ENCODE data around the gene CHAT.

Gene CHAT

DNA sequence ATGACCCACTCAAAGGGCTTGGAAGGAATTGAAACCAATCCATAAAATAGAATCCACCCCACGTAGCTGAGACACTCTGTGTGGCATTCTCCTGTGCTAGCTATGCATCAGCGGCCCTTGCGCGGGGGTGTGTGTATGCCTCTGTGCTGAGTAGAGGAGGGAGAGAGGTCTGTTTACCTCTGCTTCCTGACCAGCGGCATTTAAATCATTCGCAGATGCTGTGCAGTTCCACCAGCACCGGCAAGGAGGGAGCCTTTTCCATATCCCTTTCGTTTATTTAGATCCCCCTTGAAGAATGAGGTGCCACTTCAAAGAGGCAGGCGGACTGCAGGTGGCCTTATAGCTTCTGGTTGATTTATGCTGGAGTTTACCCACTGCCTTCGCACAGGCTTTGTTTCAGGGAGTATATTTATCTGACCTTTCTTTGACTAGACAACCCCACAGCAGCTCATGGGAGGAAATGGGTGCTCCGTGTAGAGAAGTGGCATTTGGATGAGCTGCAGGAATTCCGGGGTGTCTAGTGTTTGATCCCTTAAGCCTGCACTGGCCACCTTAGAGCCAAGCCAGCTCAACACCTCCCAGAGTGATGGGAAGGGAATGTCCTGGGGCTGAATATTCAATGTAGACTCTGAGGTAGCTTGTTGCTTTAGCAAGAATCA, 77.0 kb downstream of the CHAT start:
- no peak for DNase-seq

DNA sequence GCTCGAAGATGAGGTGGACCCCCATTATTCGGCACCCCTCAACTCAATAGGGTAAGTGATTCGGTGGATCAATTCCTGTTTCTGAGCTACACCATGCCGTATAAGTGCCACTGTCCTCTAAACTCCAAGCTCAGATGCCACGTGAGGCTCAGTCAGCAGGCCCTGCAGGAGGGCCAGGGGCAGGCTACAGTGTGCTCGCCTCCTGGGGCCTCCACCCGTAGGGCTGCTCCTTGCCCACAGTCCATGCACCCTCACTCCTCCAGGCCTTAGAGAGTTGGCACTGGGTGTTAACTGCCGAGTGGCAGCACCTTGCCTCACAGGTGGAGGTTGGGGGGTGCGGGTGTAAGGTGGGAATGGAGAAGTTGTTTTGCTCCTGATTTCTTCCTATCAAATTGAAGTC, 77.8 kb downstream of the CHAT start:
- no peak for DNase-seq

DNA sequence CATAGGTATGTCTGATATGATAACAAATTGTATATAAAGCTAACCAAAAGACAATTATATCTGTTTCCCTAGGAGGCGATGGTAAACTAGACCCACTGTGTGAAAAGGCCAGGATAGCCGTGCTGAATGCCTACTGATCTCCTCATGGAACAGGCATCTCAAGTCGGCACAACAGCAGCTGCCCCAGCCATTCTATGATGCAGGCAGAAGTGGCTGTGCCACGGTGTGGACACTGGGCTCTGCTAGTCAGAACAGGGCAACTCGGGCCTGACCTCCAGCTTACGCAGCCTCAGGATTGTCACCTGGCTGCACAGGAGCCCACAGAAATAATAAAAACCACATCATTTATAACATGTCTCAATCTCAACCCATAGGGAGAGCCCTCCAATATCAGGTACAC, 80.6 kb downstream of the CHAT start:
- no peak for DNase-seq

DNA sequence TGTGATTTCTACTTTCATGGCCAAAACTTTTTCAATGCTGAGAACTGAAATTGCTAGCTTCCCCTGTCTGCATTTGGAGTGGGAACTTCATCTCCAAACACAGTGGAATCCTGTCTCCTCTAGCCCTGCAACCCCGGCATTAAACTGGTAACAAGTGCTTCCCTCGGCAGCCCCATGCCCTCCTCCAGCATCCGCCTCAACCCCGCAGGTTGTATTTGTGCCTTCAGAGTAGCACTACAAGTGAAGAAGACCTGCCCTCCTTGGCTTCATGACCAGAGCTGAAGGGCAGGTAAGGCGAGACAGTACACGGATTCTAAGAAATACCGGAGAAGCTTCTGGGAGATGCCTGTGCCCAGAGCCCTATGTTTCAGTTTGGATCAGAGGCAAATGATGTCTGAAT, 82.5 kb downstream of the CHAT start:
- no peak for DNase-seq

DNA sequence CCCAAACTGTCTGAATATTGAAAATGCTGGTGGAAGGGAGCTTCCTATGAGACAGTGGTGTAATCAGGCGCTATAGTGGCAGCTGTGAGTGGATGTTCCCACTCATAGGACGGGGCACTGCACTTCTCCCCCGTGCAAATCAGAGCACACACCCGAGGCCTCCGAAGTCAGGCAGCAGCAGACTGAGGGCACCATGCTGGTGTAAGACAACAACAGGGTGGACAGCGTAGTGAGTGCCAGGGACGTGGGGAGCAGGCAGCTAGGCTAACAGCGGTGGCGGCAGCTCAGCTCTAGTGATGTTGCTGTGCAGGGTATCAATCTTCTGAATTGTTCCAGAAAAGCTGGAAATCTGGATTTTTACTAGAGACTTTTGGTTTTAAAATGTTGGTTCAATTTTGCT, 84.8 kb downstream of the CHAT start:
- no peak for DNase-seq

DNA sequence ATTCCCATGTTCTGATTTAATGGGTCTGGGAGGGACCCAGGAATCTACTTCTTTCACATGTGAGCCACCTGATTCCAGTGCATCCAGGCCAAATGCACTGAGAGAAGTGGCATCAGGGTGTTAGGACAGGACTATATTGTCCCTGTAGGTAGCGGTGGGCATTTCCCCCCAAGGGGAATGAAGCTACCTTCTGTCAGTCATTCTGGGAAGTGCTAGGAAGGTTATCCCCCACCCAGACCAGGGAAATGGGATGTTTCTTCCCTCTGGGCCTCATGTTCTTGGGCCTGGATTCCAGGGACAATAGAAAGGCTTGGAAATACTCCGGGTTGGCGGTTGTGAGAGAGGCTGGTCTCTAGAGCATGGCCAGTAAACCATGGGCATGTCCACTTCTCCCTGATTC, 86.4 kb downstream of the CHAT start:
- no peak for DNase-seq

DNA sequence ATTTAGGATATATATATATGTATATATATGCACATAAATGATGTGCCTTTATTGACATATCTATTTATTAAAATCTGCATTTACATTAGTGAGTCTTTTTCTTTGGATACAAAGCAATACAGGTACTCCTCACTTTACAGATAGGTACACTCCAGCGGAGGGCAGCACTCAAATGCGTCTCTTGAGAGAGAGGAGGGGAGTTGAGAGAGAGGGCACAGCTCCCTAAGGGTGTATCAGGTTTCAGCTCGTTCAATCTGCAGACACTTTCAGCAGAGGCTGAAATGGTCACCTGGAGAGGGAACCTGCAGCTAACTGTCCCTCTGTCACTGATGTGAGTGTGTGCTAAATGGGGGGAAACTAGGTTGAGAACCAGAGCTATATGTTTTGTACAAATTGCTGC, 87.2 kb downstream of the CHAT start:
- no peak for DNase-seq

DNA sequence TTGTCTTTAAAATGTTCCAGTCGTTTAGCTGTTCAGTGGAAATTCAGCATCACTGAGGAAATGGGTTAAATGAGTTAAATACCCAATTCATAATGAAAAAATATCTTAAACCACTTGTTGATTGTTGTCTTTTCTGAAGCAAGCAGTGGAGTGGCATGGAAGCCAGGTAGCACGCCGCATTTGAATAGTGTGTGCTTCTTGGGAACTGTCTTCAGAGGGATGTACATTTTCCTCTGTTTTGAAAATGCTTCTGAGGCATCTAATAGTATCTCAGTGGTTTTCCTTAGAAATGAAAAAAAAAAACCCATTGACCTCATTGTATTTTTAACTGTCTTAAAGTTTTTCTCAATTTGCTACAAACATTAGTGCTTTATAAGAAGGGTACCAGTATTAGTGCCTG, 93.7 kb downstream of the CHAT start:
- DNase-seq: no peak

DNA sequence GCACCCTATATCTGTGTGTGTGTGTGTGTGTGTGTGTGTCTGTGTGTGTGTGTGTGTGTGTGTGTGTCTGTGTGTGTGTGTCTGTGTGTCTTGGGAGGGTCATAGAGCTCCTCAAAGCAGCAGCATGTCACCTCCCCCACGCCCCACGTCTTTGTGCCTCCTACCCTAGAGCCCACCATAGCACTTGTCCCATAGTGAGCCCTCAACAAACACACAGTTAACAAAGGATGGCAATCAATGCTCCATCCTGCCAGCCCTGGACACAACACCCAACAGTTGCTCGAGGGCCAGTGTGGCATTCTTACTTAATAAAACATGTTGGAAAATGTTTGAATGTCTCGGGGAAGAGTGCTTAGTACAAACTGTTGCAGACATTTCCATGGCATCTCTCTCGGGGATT, 96.1 kb downstream of the CHAT start:
- DNase-seq: no peak

DNA sequence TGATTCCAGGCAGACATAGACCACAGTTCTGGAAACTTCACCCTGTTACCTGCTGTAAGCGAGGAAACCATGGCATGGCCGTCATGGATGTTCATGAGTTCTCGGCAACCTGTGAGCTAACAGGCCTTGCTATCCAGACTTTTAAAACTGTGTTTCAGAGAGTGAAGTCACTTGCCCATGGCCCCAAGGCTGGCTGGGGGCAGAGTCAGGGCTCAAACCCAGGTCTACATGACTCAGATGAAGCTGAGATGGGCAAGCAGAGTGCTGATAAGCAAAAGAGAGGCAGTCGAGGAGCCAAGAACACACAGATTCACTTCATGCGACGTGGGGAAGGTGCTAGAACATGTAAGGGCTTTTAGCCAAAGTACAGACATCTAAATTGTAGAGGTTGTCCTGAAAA, 97.1 kb downstream of the CHAT start:
- no peak for DNase-seq

DNA sequence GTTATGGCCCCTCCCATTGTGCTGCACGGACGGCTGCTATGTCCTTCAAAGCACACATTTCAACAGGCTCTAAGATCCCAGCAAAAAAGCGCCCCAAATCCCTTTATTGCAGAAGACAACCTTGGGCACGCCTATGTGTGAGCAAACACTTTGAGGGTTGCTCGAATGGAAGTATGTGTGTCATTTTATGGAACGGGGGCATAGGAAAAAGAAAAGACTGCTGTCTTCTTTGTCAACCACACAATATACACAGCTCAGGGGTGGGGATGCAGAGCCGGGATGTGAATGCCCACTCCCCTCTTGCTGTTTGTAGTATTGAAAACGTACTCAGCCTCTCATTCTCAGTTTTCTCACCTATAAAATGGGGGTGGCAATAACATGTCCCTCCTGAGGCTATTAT, 97.6 kb downstream of the CHAT start:
- DNase-seq: no peak

DNA sequence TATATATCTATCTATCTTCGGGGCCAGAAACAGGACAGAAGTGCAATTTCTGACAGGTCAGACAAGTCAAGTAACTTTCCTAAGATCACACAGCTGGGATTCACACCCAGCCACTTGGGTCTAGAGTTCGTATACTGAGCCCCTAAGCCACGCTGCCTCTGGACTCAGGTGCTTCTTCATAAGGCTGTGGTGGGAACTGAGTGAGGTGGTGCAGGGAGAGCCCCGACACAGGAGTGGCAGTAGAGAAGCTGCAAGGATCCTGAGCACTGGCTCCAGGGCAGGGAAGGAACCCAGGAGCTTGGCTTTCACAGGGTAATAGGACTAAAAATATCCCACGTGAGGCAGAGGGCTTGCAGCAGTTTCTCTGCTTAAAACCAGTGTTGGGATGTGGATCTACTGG, 99.4 kb downstream of the CHAT start:
- no peak for DNase-seq

Data from activated CD4-positive, alpha-beta T cell treated with anti-CD3 and anti-CD28 coated beads for 48 hours (primary cell).